LNCaP clone FGC (cell line): ENCODE results near the gene TBC1D20.
"Not testable (repeated sequence)": the region's sequence is repeated elsewhere in the genome, so short reads cannot be mapped to it uniquely, and the experiment has no call there.

Source experiments
- DNase-seq: peaks from one replicate; pipeline ENCODE4 v3.0.0-alpha.2; 2011; ENCODE audit warnings: low read depth
- H3K4me3 ChIP-seq: 2 replicates; pipeline ENCODE4 v1.5.1; 2011; ENCODE audit warnings: mild to moderate bottlenecking, low read depth, low read length, control low read depth
- TF ChIP-seq, protein P1 (sequence below): IDR thresholded peaks from 2 replicates; pipeline ENCODE4 v1.5.1; 2012; ENCODE audit warnings: mild to moderate bottlenecking; ENCODE audit not compliant: control insufficient read depth, insufficient read depth; ENCODE audit errors: extremely low read depth

TBC1D20 gene

DNA sequence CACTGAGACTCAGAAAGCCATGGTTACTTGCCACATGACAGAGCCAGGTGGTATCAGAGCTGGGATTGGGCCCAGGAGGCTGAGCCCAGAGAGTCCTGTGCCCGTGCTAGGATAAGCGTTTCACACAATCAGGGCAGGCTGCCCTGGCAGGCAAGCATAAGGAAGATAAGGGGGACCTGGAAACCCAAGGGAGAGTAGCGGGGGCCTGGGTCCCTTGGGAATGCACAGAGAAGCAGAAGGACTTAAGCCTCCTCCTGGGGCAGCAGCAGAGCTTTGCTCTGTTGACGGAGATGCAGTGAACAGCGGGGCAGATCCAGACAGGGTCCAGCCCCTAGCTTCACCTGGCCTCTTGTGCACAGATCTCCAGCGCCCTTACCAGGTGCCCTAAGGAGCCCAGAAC lies 73.1 kb downstream of the TBC1D20 start:
- no peak overlapping the region for H3K4me3 ChIP-seq
- TF ChIP-seq, protein P1, sequence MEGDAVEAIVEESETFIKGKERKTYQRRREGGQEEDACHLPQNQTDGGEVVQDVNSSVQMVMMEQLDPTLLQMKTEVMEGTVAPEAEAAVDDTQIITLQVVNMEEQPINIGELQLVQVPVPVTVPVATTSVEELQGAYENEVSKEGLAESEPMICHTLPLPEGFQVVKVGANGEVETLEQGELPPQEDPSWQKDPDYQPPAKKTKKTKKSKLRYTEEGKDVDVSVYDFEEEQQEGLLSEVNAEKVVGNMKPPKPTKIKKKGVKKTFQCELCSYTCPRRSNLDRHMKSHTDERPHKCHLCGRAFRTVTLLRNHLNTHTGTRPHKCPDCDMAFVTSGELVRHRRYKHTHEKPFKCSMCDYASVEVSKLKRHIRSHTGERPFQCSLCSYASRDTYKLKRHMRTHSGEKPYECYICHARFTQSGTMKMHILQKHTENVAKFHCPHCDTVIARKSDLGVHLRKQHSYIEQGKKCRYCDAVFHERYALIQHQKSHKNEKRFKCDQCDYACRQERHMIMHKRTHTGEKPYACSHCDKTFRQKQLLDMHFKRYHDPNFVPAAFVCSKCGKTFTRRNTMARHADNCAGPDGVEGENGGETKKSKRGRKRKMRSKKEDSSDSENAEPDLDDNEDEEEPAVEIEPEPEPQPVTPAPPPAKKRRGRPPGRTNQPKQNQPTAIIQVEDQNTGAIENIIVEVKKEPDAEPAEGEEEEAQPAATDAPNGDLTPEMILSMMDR, result no peak
- DNase-seq, result no peak

DNA sequence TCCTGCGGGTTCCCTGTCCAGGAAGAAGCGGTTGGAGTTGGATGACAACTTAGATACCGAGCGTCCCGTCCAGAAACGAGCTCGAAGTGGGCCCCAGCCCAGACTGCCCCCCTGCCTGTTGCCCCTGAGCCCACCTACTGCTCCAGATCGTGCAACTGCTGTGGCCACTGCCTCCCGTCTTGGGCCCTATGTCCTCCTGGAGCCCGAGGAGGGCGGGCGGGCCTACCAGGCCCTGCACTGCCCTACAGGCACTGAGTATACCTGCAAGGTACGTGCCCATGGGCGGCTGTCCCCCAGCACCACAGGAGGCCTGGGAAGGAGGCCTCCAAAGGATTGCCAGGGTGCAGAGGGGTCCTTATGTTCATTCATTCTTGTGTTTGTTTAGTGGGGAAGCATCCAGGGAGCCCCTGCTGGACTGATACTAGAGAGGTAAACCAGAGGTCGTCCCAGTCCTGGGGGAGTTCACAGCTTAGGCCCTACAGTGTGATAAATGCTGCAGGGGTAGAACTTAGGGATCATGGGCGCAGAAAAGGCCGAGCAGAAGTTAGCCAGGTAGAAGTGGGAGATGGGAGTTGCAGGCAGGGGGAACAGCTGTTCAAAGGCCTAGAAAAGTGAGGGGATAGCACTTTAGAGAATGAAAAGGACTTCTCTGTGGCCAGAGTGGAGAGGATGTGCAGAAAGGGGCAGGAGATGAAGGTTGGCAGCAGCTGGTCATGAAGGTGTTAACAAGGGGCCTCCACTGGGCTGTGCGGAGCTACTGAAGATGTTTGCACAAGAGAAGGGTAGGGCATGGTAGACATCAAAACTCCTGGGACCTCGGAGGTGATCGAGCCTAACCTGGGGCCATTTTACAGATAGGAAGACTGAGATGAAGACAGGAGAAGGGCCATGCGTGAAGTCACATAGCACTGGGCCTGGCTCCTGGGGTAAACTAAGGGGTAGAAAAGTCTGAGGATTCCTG lies 74.0 kb downstream of the TBC1D20 start:
- no peak for DNase-seq
- TF ChIP-seq, protein P1, result no peak

DNA sequence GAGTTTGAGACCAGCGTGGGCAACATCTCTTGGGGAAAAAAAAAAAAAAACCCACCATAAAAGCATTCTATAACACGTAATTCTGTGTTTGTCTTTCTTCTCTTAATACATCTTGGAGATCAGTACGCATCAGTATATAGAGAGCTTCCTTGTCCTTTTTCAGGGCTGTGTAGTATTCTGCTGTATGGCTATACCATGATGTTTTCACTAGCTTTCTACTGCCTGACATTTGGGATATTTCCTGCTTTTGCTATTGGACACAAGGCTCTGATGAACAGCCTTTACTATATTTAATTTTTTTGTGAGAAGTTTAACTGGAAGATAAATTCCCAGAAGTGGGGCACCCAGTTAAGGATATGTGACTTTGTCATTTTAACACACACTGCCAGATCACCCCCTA lies 74.8 kb downstream of the TBC1D20 start:
- no peak for DNase-seq
- H3K4me3 ChIP-seq, result no peak overlapping the region
- TF ChIP-seq, protein P1, result no peak

More for the DNA sequence above, 74.0 kb downstream of the TBC1D20 start:
- no peak overlapping the region for H3K4me3 ChIP-seq

DNA sequence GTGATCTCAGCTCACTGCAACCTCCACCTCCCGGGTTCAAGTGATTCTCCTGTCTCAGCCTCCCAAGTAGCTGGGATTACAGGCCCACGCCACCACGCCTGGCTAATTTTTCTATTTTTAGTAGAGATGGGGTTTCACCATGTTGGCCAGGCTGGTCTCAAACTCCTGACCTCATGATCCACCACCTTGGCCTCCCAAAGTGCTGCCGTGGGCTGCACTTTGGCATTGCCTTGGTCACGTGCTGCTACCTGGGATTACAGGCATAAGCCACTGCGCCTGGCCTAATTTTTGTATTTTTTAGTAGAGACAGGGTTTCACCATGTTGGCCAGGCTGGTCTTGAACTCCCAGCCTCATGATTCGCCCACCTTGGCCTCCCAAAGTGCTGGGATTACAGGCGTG lies 75.7 kb downstream of the TBC1D20 start:
- DNase-seq, H3K4me3 ChIP-seq: not testable (repeated sequence)
